ENCODE measurements around the gene DDX51.
"Not testable (repeated sequence)": the region's sequence is repeated elsewhere in the genome, so short reads cannot be mapped to it uniquely, and the experiment has no call there.

The DDX51 gene

GRCh38 chr12:132117558-132117875 lies 26.6 kb downstream of the DDX51 start:
- no peak for DNase-seq (ENCODE audit: low spot score)

DNA sequence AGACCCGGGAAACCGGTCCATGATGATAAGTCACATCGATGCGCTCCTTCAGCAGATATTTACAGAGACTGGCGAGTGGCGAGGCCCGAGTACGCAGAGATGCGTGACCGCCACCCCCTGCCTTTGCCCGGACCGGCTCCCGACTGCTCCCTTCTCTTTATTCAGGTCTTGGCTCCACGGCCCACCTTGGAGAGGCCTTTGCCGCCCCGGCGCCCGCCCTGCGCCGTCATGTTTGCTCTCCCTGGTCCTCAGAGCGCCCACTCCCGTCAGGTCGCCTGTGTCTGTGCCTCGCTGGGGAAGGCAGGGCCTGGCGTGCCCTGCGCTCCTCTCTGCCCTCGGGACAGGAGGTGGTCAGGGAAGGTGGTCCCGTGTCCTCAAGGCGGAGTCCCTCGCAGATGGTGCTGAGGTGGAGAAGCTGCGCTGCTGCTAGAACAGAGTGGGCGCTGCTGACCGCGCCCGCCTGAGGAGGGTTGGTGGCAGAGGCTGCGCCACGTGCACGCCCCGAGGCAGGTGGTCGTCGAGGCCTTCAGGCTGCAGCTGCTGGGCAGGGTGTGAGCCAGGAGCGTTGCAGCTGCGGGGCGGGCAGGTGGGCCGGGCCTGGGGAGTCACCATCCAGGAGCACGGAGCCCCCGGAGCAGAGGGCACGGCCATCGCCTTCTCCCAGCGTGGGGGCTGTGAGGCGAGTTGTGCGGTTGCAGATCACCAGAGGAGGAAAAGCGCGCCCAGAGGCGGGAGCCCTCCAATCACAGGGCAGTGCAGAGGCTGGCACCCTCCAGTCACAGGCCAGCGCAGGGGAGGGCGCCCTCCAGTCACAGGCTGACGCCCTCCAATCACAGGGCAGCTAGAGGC lies 27.2 kb downstream of the DDX51 start:
- DNase-seq (ENCODE audit: low spot score), result no peak

- no peak for DNase-seq (ENCODE audit: low spot score)
Measured at GRCh38 chr12:132115500-132115899, 28.6 kb downstream of the DDX51 start.

- DNase-seq (ENCODE audit: low spot score), result no peak
Measured at GRCh38 chr12:132114667-132115066, 29.5 kb downstream of the DDX51 start.

- DNase-seq (ENCODE audit: low spot score), result no peak
Measured at GRCh38 chr12:132111654-132112304, 32.3 kb downstream of the DDX51 start.

GRCh38 chr12:132110677-132111076 lies 33.4 kb downstream of the DDX51 start:
- no peak for DNase-seq (ENCODE audit: low spot score)

DNA sequence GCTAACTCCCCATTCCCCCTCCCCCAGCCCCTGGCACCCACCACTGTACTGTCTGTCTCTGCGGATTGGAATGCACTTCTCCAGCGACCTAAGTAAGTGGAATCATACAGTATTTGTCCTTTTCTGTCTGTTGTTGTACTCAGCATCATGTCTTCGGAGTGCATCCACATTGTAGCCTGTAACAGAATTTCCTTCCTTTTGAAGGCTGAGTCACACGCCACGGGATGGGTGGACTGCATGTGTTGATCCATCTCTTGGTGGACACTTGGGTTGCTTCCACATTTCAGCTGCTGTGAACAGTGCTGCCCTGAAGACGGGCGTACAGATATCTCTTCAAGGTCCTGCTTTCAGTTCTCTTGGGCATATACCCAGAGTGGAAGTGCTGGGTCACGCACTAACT lies 34.4 kb downstream of the DDX51 start:
- no peak for DNase-seq (ENCODE audit: low spot score)

DNA sequence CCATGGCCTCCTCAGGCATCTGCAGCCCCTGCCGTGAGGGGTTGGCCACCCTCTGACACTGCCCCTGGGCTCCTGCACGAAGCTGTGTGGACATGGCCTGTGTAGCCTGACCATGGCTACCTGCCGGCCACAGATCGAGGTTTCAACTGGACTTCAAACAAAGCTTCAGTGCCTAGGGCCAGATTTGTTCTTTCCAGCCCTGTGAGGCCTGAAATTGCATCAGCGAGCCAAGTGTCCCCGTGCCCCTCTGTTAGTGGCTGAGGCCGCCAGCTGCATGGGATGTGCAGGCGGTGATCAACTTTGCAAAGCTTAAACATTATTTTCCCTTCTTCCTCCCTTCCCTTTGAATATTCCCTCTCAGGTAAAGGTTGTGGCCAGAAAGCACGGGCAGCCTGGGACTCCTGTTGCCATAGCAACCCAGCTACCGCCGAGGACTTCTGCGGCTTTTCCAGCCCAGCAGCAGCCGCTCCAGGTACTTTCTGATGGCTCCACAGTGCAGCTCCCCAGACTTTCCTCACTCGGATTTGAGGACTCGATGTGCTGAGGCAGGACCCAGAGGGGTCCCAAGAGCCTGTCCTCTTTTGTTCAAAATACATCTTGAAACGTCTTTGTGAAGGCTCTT lies 35.8 kb downstream of the DDX51 start:
- no peak for DNase-seq (ENCODE audit: low spot score)

DNA sequence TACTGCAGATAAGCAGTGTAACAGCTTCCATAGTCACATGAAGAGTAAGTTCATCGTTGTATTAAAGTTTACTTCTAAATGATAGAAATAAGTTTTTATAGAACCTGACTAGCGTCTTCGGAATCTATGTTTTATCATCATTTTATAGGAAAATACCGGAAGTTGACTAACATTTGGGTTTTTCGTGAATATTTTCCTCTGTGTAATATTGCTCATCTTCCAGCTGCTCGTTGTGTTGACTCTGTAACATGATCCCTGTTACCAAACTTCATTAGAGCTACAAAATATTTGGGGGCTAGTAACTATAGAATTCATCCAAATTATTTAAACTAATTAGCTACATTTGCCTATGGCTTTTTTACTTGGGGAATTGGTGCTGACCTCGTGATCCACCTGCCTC lies 37.2 kb downstream of the DDX51 start:
- DNase-seq (ENCODE audit: low spot score), result no peak

- DNase-seq (ENCODE audit: low spot score), result no peak
Measured at GRCh38 chr12:132105467-132105866, 38.7 kb downstream of the DDX51 start.

GRCh38 chr12:132103542-132104308 lies 40.4 kb downstream of the DDX51 start:
- no peak for DNase-seq (ENCODE audit: low spot score)

DNA sequence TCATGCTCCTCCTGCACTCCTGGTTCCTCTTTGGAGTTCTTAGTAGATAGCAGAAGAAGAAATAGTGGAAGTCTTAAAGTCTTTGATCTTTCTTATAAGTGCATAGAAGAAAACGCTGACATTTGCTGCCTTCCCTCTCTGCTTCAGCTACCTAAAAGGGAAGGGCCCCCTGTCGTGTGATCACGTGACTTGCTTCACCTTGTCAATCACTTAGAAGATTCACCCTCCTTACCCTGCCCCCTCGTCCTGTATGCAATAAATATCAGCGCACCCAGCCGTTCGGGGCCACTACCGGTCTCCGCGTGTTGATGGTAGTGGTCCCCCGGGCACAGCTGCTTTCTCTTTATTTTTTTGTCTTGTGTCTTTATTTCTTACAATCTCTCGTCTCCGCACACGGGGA lies 41.0 kb downstream of the DDX51 start:
- DNase-seq (ENCODE audit: low spot score), result not testable (repeated sequence)

DNA sequence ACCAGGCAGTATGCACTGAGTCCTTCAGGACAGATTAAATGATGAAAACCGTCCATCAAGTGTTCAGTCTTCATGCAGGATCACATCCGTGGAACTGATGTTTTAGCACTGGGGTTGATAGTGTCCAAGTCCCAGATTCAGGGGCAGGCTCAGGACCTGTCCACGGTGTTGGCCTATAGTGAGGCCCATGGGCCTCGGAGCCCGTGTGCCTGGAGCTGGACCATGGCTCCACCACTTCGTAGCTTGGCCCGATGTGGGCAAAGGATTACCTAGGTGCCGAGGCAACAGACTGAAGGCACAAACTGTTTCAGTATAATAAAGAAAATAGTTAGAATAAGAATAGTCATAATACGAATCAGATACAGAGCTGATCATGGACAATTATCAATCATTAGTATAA lies 41.8 kb downstream of the DDX51 start:
- no peak for DNase-seq (ENCODE audit: low spot score)

- no peak for DNase-seq (ENCODE audit: low spot score)
Measured at GRCh38 chr12:132100306-132101065, 43.6 kb downstream of the DDX51 start.

DNA sequence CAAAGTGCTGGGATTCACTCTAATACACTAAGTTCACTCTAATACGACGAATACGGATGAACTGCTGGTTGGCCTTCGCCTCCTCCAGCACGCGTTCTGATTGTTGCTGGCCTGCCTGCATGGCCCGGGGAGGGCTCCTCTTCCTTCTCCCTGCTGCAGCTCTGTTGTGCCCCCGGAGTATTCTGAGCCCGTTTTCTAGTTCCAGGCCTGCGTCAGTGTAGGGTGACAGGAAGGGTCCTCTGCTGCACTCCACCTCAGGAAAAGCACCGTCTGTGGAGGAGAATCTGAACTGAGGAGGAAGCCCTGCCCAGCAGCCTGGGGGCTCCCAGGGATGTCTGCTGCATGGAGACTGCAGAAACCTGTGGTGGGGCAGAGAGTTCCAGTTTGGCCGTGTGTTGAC lies 44.4 kb downstream of the DDX51 start:
- no peak for DNase-seq (ENCODE audit: low spot score)

- no peak for DNase-seq (ENCODE audit: low spot score)
Measured at GRCh38 chr12:132095520-132096409, 48.4 kb downstream of the DDX51 start.

DNA sequence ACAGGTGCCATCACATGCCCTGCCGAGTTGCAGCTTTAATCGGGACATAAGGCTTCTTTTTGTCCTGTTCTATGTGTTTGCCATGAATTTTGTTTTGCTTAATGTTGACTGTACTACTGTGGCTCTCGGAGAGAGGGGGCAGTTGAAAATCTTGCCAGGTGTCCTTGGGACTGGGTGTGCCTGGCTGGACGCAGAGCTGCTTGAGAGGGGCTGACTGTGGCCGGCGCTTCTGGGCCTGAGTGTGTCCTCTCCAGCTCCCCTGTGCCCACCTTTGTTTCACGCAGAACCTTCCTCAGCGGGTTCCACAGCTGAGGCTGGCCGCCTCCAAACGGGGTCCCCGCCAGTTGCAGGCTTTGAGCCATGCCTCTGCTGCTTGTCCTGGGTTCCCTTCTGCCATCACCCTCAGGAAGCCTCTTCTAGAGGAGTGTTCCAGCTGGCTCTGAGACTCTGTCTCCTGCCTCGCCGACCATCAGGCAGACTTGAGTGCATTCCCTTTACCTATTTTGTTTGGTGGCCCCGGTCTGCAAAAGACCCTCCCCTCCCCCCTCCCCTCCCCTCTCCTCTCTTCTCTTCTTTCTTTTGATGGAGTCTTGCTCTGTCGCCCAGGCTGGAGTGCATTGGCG lies 49.7 kb downstream of the DDX51 start:
- no peak for DNase-seq (ENCODE audit: low spot score)

- no peak for DNase-seq (ENCODE audit: low spot score)
Measured at GRCh38 chr12:132089407-132089910, 54.7 kb downstream of the DDX51 start.

Data from Ammon's horn (tissue), 1 donor.